ELR (cell line): ENCODE data around the gene CLEC14A.

Experiments used
- DNase-seq: peaks from one replicate; pipeline ENCODE4 v3.0.0-alpha.2; 2015; ENCODE audit warnings: low read depth

The CLEC14A gene

GRCh38 chr14:38248321-38249028 is 7.4 kb downstream of the CLEC14A start:
- DNase-seq = peak; percentile 45

GRCh38 chr14:38243696-38244240 is 12.1 kb downstream of the CLEC14A start:
- no peak for DNase-seq

- DNase-seq = peak; percentile 24
Measured at GRCh38 chr14:38238878-38239277, 17.0 kb downstream of the CLEC14A start.

- DNase-seq = peak; percentile 53
Measured at GRCh38 chr14:38238332-38238731, 17.6 kb downstream of the CLEC14A start.

- no peak for DNase-seq
Measured at GRCh38 chr14:38233218-38233617, 22.7 kb downstream of the CLEC14A start.

- DNase-seq = no peak
Measured at GRCh38 chr14:38226366-38226765, 29.5 kb downstream of the CLEC14A start.

GRCh38 chr14:38225946-38226345 is 29.9 kb downstream of the CLEC14A start:
- DNase-seq = no peak

- no peak for DNase-seq
Measured at GRCh38 chr14:38224338-38224737, 31.6 kb downstream of the CLEC14A start.

GRCh38 chr14:38221077-38221476 is 34.8 kb downstream of the CLEC14A start:
- DNase-seq = no peak

GRCh38 chr14:38217553-38217952 is 38.3 kb downstream of the CLEC14A start:
- DNase-seq = no peak

- no peak for DNase-seq
Measured at GRCh38 chr14:38213001-38213400, 42.9 kb downstream of the CLEC14A start.

- peak; percentile 24 for DNase-seq
Measured at GRCh38 chr14:38212111-38212510, 43.8 kb downstream of the CLEC14A start.

- DNase-seq = peak; percentile 45
Measured at GRCh38 chr14:38211255-38211735, 44.6 kb downstream of the CLEC14A start.

- peak; percentile 81 for DNase-seq
Measured at GRCh38 chr14:38210587-38211216, 45.2 kb downstream of the CLEC14A start.

GRCh38 chr14:38209572-38210557 is 46.0 kb downstream of the CLEC14A start:
- DNase-seq = peak; percentile 95

GRCh38 chr14:38208618-38209562 is 47.0 kb downstream of the CLEC14A start:
- DNase-seq = peak; percentile 77

GRCh38 chr14:38207736-38208617 is 47.9 kb downstream of the CLEC14A start, which contains the start of gene SSTR1:
Gene SSTR1 (plus strand): TSS chr14:38207904. CDS start chr14:38209390, 1,486 bp downstream.
- peak; percentile 59 for DNase-seq

GRCh38 chr14:38207377-38207735 is 48.5 kb downstream of the CLEC14A start:
- no peak for DNase-seq

GRCh38 chr14:38206689-38207376 is 49.1 kb downstream of the CLEC14A start:
- DNase-seq = no peak
